Liver (tissue), 9 donors: ENCODE data around the gene KHDRBS2. TPM values are rescaled to one million over a fixed set of nuclear protein-coding genes. Genes with fewer than 3 reads are reported as not detected.

Experiments
- DNase-seq: peaks from one replicate; pipeline ENCODE4 v3.0.0-alpha.2; 2017; ENCODE audit warnings: low spot score
- H3K27ac ChIP-seq, 2 donors: one replicate each; pipeline ENCODE4 v1.7.0; 2013; ENCODE audit warnings: inconsistent platforms in 2 of 2, low read length in 2 of 2, control low read depth in 1 of 2, low read depth in 1 of 2, mild to moderate bottlenecking in 1 of 2
- H3K27me3 ChIP-seq, 4 donors: one replicate each; pipeline versions ENCODE4 v1.6.1 to v1.7.0; 2013; ENCODE audit warnings: low read length in 3 of 4, inconsistent platforms in 1 of 4, mild to moderate bottlenecking in 1 of 4, moderate library complexity in 1 of 4; ENCODE audit not compliant: control insufficient read depth in 4 of 4, insufficient read depth in 4 of 4
- H3K36me3 ChIP-seq, 4 donors: one replicate each; pipeline versions ENCODE4 v1.6.1 to v1.7.0; 2013; ENCODE audit warnings: low read length in 3 of 4, mild to moderate bottlenecking in 3 of 4, low read depth in 1 of 4, moderate library complexity in 1 of 4; ENCODE audit not compliant: control insufficient read depth in 4 of 4, insufficient read depth in 3 of 4
- H3K4me1 ChIP-seq, 4 donors: one replicate each; pipeline versions ENCODE4 v1.6.1 to v1.7.0; 2013; ENCODE audit warnings: low read length in 3 of 4, mild to moderate bottlenecking in 3 of 4, moderate library complexity in 1 of 4; ENCODE audit not compliant: control insufficient read depth in 4 of 4, insufficient read depth in 4 of 4
- H3K4me3 ChIP-seq, 3 donors: one replicate each; pipeline versions ENCODE4 v1.6.1 to v1.7.0; 2013; ENCODE audit warnings: low read length in 3 of 3, control low read depth in 1 of 3, low read depth in 1 of 3, mild to moderate bottlenecking in 1 of 3
- H3K9ac ChIP-seq, 2 donors: one replicate each; pipeline ENCODE4 v1.7.0; 2013; ENCODE audit warnings: low read length in 2 of 2, mild to moderate bottlenecking in 2 of 2, moderate library complexity in 2 of 2, control low read depth in 1 of 2, low read depth in 1 of 2
- H3K9me3 ChIP-seq, 4 donors: one replicate each; pipeline versions ENCODE4 v1.6.1 to v1.7.0; 2013; ENCODE audit warnings: low read length in 3 of 4; ENCODE audit not compliant: control insufficient read depth in 4 of 4
- ATF3 ChIP-seq: IDR thresholded peaks from 2 replicates; pipeline ENCODE4 v1.6.1; 2016; ENCODE audit warnings: antibody characterized with exemption
- EGR1 ChIP-seq, 2 donors: IDR thresholded peaks; 2 replicates each; pipeline ENCODE4 v1.6.1; 2016 to 2018; ENCODE audit warnings: antibody characterized with exemption in 2 of 2, low read depth in 2 of 2
- FOXA1 ChIP-seq: IDR thresholded peaks from 2 replicates; pipeline ENCODE4 v1.6.1; 2016; ENCODE audit warnings: antibody characterized with exemption
- FOXA2 ChIP-seq: IDR thresholded peaks from 2 replicates; pipeline ENCODE4 v1.6.1; 2016; ENCODE audit warnings: antibody characterized with exemption
- HNF4A ChIP-seq, 2 donors: conservative IDR thresholded peaks; 2 replicates each; pipeline ENCODE4 v1.6.1; 2016; ENCODE audit warnings: antibody characterized with exemption in 2 of 2, mild to moderate bottlenecking in 2 of 2
- HNF4G ChIP-seq: IDR thresholded peaks from 2 replicates; pipeline ENCODE4 v1.6.1; 2016; ENCODE audit warnings: antibody characterized with exemption
- JUND ChIP-seq, 2 donors: IDR thresholded peaks; 2 replicates each; pipeline ENCODE4 v1.6.1; 2016; ENCODE audit warnings: antibody characterized with exemption in 2 of 2
- NR2F2 ChIP-seq: IDR thresholded peaks from 2 replicates; pipeline ENCODE4 v1.6.1; 2016; ENCODE audit warnings: antibody characterized with exemption
- RAD21 ChIP-seq, 2 donors: IDR thresholded peaks; 2 replicates each; pipeline ENCODE4 v1.6.1; 2016; ENCODE audit warnings: antibody characterized with exemption in 2 of 2, mild to moderate bottlenecking in 2 of 2
- RXRA ChIP-seq, 2 donors: IDR thresholded peaks; 2 replicates each; pipeline ENCODE4 v1.6.1; 2017 to 2018; ENCODE audit warnings: antibody characterized with exemption in 2 of 2, mild to moderate bottlenecking in 1 of 2
- SP1 ChIP-seq: IDR thresholded peaks from 2 replicates; pipeline ENCODE4 v1.6.1; 2018; ENCODE audit warnings: antibody characterized with exemption, mild to moderate bottlenecking
- TAF1 ChIP-seq: conservative IDR thresholded peaks from 2 replicates; pipeline ENCODE4 v1.6.1; 2016; ENCODE audit warnings: antibody characterized with exemption, mild to moderate bottlenecking
- YY1 ChIP-seq: IDR thresholded peaks from 2 replicates; pipeline ENCODE4 v1.6.1; 2016; ENCODE audit warnings: antibody characterized with exemption, mild to moderate bottlenecking
- WGBS: extraction: QIAGEN DNeasy Blood & Tissue Kit; methylation state at CpG from one replicate; pipeline ENCODE4 v1.1.7; 2013; 5-methylcytosine and 5-hydroxymethylcytosine counted together
- polyA plus RNA-seq, 2 donors: library from polyadenylated mRNA; stranded (reverse) in 1 of 2; unstranded in 1 of 2; fragments of 200-250 nt in 1 of 2; fragments of >200 nt in 1 of 2; fragmentation: Nextera tagmentation in 1 of 2; extraction: Ambion mirVana in 1 of 2; gene quantifications; one replicate each; pipeline versions ENCODE4 v1.2.1 to v1.2.3, GENCODE V29; 2013 to 2015
- total RNA-seq, 2 donors: library from RNA; depleted of rRNA; stranded (reverse); fragments of >200 nt; gene quantifications; one replicate each; pipeline ENCODE4 v1.2.3, GENCODE V29; 2014
- TF ChIP-seq, protein P1 (sequence below): IDR thresholded peaks from 2 replicates; pipeline ENCODE4 v1.6.1; 2016; ENCODE audit warnings: antibody characterized with exemption
- TF ChIP-seq, protein P2 (sequence below): IDR thresholded peaks from 2 replicates; pipeline ENCODE4 v1.6.1; 2016; ENCODE audit warnings: antibody characterized with exemption, mild to moderate bottlenecking
- TF ChIP-seq, protein P3 (sequence below): fragments of 150-350 bp; IDR thresholded peaks from 2 replicates; pipeline ENCODE4 v1.5.1; 2017; ENCODE audit warnings: improper control_type of control experiment, low read depth, low read length; ENCODE audit not compliant: missing input control
- TF ChIP-seq, protein P4 (sequence below): IDR thresholded peaks from 2 replicates; pipeline ENCODE4 v1.6.1; 2016; ENCODE audit warnings: antibody characterized with exemption
- donor health status: healthy.
- donor health status: healthy.
- donor health status: healthy.
- donor health status: healthy.
- donor health status: healthy.

KHDRBS2 gene
- total and polyA plus RNA-seq, 4 donors = 0.08 to 1.1 TPM; not detected in 2

- TF ChIP-seq, protein P1, sequence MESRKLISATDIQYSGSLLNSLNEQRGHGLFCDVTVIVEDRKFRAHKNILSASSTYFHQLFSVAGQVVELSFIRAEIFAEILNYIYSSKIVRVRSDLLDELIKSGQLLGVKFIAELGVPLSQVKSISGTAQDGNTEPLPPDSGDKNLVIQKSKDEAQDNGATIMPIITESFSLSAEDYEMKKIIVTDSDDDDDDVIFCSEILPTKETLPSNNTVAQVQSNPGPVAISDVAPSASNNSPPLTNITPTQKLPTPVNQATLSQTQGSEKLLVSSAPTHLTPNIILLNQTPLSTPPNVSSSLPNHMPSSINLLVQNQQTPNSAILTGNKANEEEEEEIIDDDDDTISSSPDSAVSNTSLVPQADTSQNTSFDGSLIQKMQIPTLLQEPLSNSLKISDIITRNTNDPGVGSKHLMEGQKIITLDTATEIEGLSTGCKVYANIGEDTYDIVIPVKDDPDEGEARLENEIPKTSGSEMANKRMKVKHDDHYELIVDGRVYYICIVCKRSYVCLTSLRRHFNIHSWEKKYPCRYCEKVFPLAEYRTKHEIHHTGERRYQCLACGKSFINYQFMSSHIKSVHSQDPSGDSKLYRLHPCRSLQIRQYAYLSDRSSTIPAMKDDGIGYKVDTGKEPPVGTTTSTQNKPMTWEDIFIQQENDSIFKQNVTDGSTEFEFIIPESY = no peak
- TF ChIP-seq EGR1 (IDR thresholded peaks at IDR 0.05; ENCODE audit: low read depth in 2 of 2) (no peak), NR2F2 (no peak), FOXA1 (no peak)
Observed at GRCh38 chr6:62236784-62237183, 49.2 kb downstream of the KHDRBS2 start (continued).

GRCh38 chr6:62229231-62229630, 56.8 kb downstream of the KHDRBS2 start:
- H3K4me3 ChIP-seq = no peak overlapping the region
- WGBS = 93% methylated on average over 6 of the region's 6 CpGs
- no peaks in the 10 kb centered on the region for H3K9me3 ChIP-seq
- no peaks in the 10 kb centered on the region for H3K4me1 ChIP-seq
- H3K27me3 ChIP-seq = no peaks in the 10 kb centered on the region
- TF ChIP-seq JUND (IDR thresholded peaks at IDR 0.05) (no peak), TAF1 (no peak), ATF3 (no peak), RAD21 (IDR thresholded peaks at IDR 0.05) (no peak), HNF4A (conservative IDR thresholded peaks at IDR 0.05) (no peak), SP1 (no peak), NR2F2 (no peak), FOXA1 (no peak), YY1 (no peak), RXRA (IDR thresholded peaks at IDR 0.05) (no peak), FOXA2 (no peak), HNF4G (no peak)
- TF ChIP-seq, protein P1 = no peak
- TF ChIP-seq, protein P2, sequence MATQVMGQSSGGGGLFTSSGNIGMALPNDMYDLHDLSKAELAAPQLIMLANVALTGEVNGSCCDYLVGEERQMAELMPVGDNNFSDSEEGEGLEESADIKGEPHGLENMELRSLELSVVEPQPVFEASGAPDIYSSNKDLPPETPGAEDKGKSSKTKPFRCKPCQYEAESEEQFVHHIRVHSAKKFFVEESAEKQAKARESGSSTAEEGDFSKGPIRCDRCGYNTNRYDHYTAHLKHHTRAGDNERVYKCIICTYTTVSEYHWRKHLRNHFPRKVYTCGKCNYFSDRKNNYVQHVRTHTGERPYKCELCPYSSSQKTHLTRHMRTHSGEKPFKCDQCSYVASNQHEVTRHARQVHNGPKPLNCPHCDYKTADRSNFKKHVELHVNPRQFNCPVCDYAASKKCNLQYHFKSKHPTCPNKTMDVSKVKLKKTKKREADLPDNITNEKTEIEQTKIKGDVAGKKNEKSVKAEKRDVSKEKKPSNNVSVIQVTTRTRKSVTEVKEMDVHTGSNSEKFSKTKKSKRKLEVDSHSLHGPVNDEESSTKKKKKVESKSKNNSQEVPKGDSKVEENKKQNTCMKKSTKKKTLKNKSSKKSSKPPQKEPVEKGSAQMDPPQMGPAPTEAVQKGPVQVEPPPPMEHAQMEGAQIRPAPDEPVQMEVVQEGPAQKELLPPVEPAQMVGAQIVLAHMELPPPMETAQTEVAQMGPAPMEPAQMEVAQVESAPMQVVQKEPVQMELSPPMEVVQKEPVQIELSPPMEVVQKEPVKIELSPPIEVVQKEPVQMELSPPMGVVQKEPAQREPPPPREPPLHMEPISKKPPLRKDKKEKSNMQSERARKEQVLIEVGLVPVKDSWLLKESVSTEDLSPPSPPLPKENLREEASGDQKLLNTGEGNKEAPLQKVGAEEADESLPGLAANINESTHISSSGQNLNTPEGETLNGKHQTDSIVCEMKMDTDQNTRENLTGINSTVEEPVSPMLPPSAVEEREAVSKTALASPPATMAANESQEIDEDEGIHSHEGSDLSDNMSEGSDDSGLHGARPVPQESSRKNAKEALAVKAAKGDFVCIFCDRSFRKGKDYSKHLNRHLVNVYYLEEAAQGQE = no peak
- TF ChIP-seq, protein P3, sequence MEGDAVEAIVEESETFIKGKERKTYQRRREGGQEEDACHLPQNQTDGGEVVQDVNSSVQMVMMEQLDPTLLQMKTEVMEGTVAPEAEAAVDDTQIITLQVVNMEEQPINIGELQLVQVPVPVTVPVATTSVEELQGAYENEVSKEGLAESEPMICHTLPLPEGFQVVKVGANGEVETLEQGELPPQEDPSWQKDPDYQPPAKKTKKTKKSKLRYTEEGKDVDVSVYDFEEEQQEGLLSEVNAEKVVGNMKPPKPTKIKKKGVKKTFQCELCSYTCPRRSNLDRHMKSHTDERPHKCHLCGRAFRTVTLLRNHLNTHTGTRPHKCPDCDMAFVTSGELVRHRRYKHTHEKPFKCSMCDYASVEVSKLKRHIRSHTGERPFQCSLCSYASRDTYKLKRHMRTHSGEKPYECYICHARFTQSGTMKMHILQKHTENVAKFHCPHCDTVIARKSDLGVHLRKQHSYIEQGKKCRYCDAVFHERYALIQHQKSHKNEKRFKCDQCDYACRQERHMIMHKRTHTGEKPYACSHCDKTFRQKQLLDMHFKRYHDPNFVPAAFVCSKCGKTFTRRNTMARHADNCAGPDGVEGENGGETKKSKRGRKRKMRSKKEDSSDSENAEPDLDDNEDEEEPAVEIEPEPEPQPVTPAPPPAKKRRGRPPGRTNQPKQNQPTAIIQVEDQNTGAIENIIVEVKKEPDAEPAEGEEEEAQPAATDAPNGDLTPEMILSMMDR = no peak
- TF ChIP-seq, protein P4, sequence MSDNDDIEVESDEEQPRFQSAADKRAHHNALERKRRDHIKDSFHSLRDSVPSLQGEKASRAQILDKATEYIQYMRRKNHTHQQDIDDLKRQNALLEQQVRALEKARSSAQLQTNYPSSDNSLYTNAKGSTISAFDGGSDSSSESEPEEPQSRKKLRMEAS = no peak
- H3K9ac ChIP-seq = no peak overlapping the region
- no peak overlapping the region for H3K27ac ChIP-seq
- no peak for DNase-seq
- H3K36me3 ChIP-seq = no peaks in the 10 kb centered on the region
